Mesenchymal stem cell (in vitro differentiated cells and primary cell): Measurements from ENCODE around the gene CCDC59.
"Not testable (repeated sequence)": the region's sequence is repeated elsewhere in the genome, so short reads cannot be mapped to it uniquely, and the experiment has no call there.

Experiments used
- DNase-seq: peaks from one replicate; pipeline ENCODE4 v3.0.0-alpha.2; 2013
- H2AFZ ChIP-seq: one replicate; pipeline ENCODE4 v1.6.1; 2013; ENCODE audit warnings: low read depth, mild to moderate bottlenecking, control low read depth, inconsistent platforms, low read length, moderate library complexity
- H2AK5ac ChIP-seq: 2 replicates; pipeline ENCODE4 v1.6.1; 2013; ENCODE audit warnings: low read length, moderate library complexity, mild to moderate bottlenecking, inconsistent platforms; ENCODE audit not compliant: severe bottlenecking
- H2BK120ac ChIP-seq: one replicate; pipeline ENCODE4 v1.6.1; 2013; ENCODE audit warnings: low read depth, mild to moderate bottlenecking, inconsistent platforms, low read length, moderate library complexity
- H2BK12ac ChIP-seq, 2 experiments: one replicate each; pipeline ENCODE4 v1.6.1; 2013; ENCODE audit warnings: inconsistent platforms in 2 of 2, low read length in 2 of 2, mild to moderate bottlenecking in 2 of 2, moderate library complexity in 2 of 2, control low read depth in 1 of 2
- H2BK15ac ChIP-seq: one replicate; pipeline ENCODE4 v1.6.1; 2013; ENCODE audit warnings: mild to moderate bottlenecking, low read depth, inconsistent platforms; ENCODE audit not compliant: poor library complexity, severe bottlenecking
- H2BK5ac ChIP-seq: 2 replicates; pipeline ENCODE4 v1.6.1; 2013; ENCODE audit warnings: low read depth, mild to moderate bottlenecking, low read length, control low read depth, inconsistent platforms; ENCODE audit not compliant: poor library complexity, severe bottlenecking
- H3K14ac ChIP-seq, 2 experiments: one replicate each; pipeline ENCODE4 v1.6.1; 2013; ENCODE audit warnings: inconsistent platforms in 2 of 2, low read length in 2 of 2, control low read depth in 1 of 2, mild to moderate bottlenecking in 1 of 2, moderate library complexity in 1 of 2
- H3K18ac ChIP-seq, 2 experiments: one replicate each; pipeline ENCODE4 v1.6.1; 2013; ENCODE audit warnings: inconsistent platforms in 2 of 2, low read length in 2 of 2, control low read depth in 1 of 2, low read depth in 1 of 2, mild to moderate bottlenecking in 1 of 2
- H3K23ac ChIP-seq, 2 experiments: one replicate each; pipeline ENCODE4 v1.6.1; 2013; ENCODE audit warnings: inconsistent platforms in 2 of 2, low read length in 2 of 2, mild to moderate bottlenecking in 2 of 2, moderate library complexity in 2 of 2, control low read depth in 1 of 2
- H3K27ac ChIP-seq: 2 replicates; pipeline ENCODE4 v1.5.1; 2013; ENCODE audit warnings: mild to moderate bottlenecking, moderate library complexity, low read length, control low read depth, inconsistent platforms; ENCODE audit not compliant: poor library complexity, severe bottlenecking
- H3K27me3 ChIP-seq, 2 experiments: 2 replicates each; pipeline versions ENCODE4 v1.6.1 to v1.7.0; 2013; ENCODE audit warnings: low read length in 2 of 2, mild to moderate bottlenecking in 2 of 2, moderate library complexity in 2 of 2, control low read depth in 1 of 2, inconsistent platforms in 1 of 2; ENCODE audit not compliant: control insufficient read depth in 1 of 2, insufficient read depth in 1 of 2
- H3K36me3 ChIP-seq, 2 experiments: 2 replicates each; pipeline versions ENCODE4 v1.6.1 to v1.7.0; 2013; ENCODE audit warnings: low read length in 2 of 2, control low read depth in 1 of 2, inconsistent platforms in 1 of 2, low read depth in 1 of 2, mild to moderate bottlenecking in 1 of 2; ENCODE audit not compliant: insufficient read depth in 2 of 2, control insufficient read depth in 1 of 2
- H3K4ac ChIP-seq, 2 experiments: one replicate each; pipeline ENCODE4 v1.6.1; 2013; ENCODE audit warnings: inconsistent platforms in 2 of 2, low read length in 2 of 2, mild to moderate bottlenecking in 2 of 2, moderate library complexity in 2 of 2, control low read depth in 1 of 2, low read depth in 1 of 2
- H3K4me1 ChIP-seq: 2 replicates; pipeline ENCODE4 v1.6.1; 2013; ENCODE audit warnings: low read depth, low read length, control low read depth; ENCODE audit not compliant: control insufficient read depth, insufficient read depth
- H3K4me2 ChIP-seq: 2 replicates; pipeline ENCODE4 v1.6.1; 2013; ENCODE audit warnings: low read length, mild to moderate bottlenecking, inconsistent platforms; ENCODE audit not compliant: poor library complexity, severe bottlenecking
- H3K4me3 ChIP-seq, 2 experiments: 2 replicates each; pipeline versions ENCODE4 v1.5.1 to v1.7.0; 2013; ENCODE audit warnings: low read length in 2 of 2, mild to moderate bottlenecking in 2 of 2, control low read depth in 1 of 2, low read depth in 1 of 2; ENCODE audit not compliant: insufficient read depth in 1 of 2
- H3K79me1 ChIP-seq: replicated peaks from 2 replicates; pipeline ENCODE4 v1.6.1; 2013; ENCODE audit warnings: mild to moderate bottlenecking, control low read depth, low read length, inconsistent platforms; ENCODE audit not compliant: poor library complexity, severe bottlenecking
- H3K9ac ChIP-seq: 2 replicates; pipeline ENCODE4 v1.7.0; 2013; ENCODE audit warnings: mild to moderate bottlenecking, low read length, moderate library complexity
- H3K9me3 ChIP-seq: 2 replicates; pipeline ENCODE4 v1.7.0; 2013; ENCODE audit warnings: mild to moderate bottlenecking, low read length; ENCODE audit not compliant: control insufficient read depth
- H4K8ac ChIP-seq: one replicate; pipeline ENCODE4 v1.6.1; 2013; ENCODE audit warnings: inconsistent platforms, mild to moderate bottlenecking, low read length, moderate library complexity
- H4K91ac ChIP-seq: one replicate; pipeline ENCODE4 v1.6.1; 2013; ENCODE audit warnings: mild to moderate bottlenecking, low read length, inconsistent platforms
- WGBS: methylation state at CpG from one replicate; pipeline ENCODE4 v1.1.7; 2013; ENCODE audit warnings: mixed read lengths; 5-methylcytosine and 5-hydroxymethylcytosine counted together

Gene CCDC59

DNA sequence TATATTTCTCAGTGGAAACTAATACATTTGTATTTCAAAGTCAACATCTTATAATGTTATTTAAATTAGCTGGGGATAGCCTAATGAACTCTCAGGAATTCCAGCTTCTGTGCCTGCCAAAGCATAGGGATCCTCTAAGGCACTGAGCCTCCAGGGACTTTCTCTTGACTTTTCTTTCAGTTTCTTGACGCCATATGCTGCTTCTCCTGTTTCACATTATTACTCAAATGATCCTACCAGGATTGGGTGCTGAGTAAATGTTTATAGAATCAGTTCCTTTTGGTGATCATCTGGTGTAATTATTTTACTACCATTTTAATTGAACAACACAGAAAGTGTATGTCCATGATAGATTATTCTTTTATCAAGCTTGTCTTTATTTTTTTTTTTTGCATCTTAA is 8.0 kb upstream of the CCDC59 start:
- H3K23ac ChIP-seq = no peak overlapping the region
- no peak overlapping the region for H3K27ac ChIP-seq
- no peak overlapping the region for H3K18ac ChIP-seq
- H3K9me3 ChIP-seq = no peaks in the 10 kb centered on the region
- H3K4me1 ChIP-seq = no peaks in the 10 kb centered on the region
- no peak overlapping the region for H2BK5ac ChIP-seq
- no peak overlapping the region for H2BK120ac ChIP-seq
- no peak overlapping the region for H3K4ac ChIP-seq
- H3K4me3 ChIP-seq = peak overlapping the region in 1 of 2 experiments; percentile 41
- H2AK5ac ChIP-seq = no peak overlapping the region
- no peak overlapping the region for H3K4me2 ChIP-seq
- no peak for DNase-seq
- no peak overlapping the region for H4K91ac ChIP-seq
- no peak overlapping the region for H2AFZ ChIP-seq
- no peak overlapping the region for H4K8ac ChIP-seq
- no peak overlapping the region for H2BK12ac ChIP-seq
- no peak overlapping the region for H2BK15ac ChIP-seq
- 83% methylated on average over 1 of the region's 1 CpG for WGBS
- H3K36me3 ChIP-seq = peaks cover 0 to 5% of the 10 kb centered on the region in 2 experiments
- H3K9ac ChIP-seq = peak overlapping the region; percentile 53
- no peak overlapping the region for H3K14ac ChIP-seq
- H3K79me1 ChIP-seq = peaks cover 35% of the 10 kb centered on the region
- H3K27me3 ChIP-seq = no peaks in the 10 kb centered on the region

DNA sequence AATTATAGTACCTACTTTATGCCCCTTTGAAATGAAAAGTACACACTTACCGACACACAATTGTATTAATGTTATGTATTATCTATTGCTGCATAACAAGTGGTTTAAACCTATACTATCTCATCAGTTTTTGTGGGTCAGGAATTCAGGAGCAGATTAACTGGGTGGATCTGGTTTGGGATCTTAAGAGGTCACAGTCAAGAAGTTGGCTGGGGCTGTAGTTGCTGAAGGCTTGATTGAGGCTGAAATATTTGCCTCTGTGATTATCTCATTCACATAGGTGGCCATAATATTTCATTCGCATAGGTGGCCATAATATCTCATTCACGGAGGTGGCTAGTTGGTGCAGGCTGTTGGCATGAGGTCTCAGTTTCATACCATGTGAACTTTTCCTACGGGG is 5.8 kb upstream of the CCDC59 start:
- Histone ChIP-seq H2BK12ac (no peak overlapping the region), H4K8ac (no peak overlapping the region), H2BK15ac (no peak overlapping the region), H2AFZ (no peak overlapping the region), H3K4me1 (peaks cover 2% of the 10 kb centered on the region), H2BK120ac (no peak overlapping the region), H3K14ac (no peak overlapping the region), H3K23ac (peak overlapping the region in 1 of 2 experiments; percentile 80), H3K79me1 (peaks cover 31% of the 10 kb centered on the region), H3K4me2 (no peak overlapping the region), H3K18ac (no peak overlapping the region), H3K36me3 (peaks cover 0 to 5% of the 10 kb centered on the region in 2 experiments), H3K27me3 (no peaks in the 10 kb centered on the region), H2BK5ac (no peak overlapping the region), H3K4me3 (no peak overlapping the region), H3K9ac (no peak overlapping the region), H3K27ac (no peak overlapping the region), H3K4ac (no peak overlapping the region), H3K9me3 (no peaks in the 10 kb centered on the region), H4K91ac (no peak overlapping the region), H2AK5ac (no peak overlapping the region)
- no peak for DNase-seq
- WGBS = 96% methylated on average over 3 of the region's 4 CpGs

DNA sequence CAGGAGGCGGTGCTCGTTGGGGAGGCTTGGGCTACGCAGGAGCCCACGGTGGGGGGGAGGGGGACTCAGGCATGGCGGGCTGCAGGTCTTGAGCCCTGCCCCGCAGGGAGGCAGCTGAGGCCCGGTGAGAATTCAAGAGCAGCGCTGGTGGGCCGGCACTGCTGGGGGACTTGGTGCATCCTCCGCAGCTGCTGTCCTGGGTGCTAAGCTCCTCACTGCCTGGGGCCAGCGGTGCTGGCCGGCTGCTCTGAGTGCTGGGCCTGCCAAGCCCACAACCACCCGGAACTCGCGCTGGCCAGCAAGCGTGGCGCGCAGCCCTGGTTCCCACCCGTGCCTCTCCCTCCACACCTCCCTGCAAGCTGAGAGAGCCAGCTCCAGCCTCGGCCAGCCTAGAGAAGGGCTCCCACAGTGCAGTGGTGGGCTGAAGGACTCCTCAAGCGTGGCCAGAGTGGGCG is 3.3 kb upstream of the CCDC59 start:
- Histone ChIP-seq H2BK12ac (no peak overlapping the region), H3K4ac (no peak overlapping the region), H2BK5ac (no peak overlapping the region)

DNA sequence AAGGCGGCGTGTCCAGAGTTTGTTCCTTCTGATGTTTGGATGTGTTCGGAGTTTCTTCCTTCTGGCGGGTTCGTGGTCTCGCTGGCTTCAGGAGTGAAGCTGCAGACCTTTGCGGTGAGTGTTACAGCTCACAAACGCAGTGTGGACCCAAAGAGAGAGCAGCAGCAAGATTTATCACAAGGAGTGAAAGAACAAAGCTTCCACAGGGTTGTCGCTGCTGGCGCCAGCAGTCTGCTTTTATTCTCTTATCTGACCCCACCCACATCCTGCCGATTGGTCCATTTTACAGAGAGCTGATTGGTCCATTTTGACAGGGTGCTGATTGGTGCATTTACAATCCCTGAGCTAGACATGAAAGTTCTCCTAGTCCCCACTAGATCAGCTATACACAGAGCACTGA is 2.6 kb upstream of the CCDC59 start:
- 96% methylated on average over 11 of the region's 11 CpGs for WGBS
- not testable (repeated sequence) for H3K23ac ChIP-seq, H2AFZ ChIP-seq, DNase-seq, H3K14ac ChIP-seq, H2BK5ac ChIP-seq, H3K4me2 ChIP-seq, H2BK120ac ChIP-seq, H3K18ac ChIP-seq, H3K4ac ChIP-seq, H3K27ac ChIP-seq, H3K9me3 ChIP-seq, H3K9ac ChIP-seq, H2BK12ac ChIP-seq, H2BK15ac ChIP-seq, H3K4me3 ChIP-seq, H4K8ac ChIP-seq, H3K27me3 ChIP-seq, H3K4me1 ChIP-seq, H4K91ac ChIP-seq, H2AK5ac ChIP-seq
- Histone ChIP-seq H3K79me1 (peaks cover 23% of the 10 kb centered on the region), H3K36me3 (peaks cover 5 to 11% of the 10 kb centered on the region in 2 experiments)

More for the DNA sequence above, 3.3 kb upstream of the CCDC59 start:
- Histone ChIP-seq H3K18ac (no peak overlapping the region), H3K9ac (no peak overlapping the region), H3K36me3 (peaks cover 5% of the 10 kb centered on the region in 2 experiments), H2AFZ (no peak overlapping the region), H4K8ac (no peak overlapping the region), H3K79me1 (peaks cover 23% of the 10 kb centered on the region), H2BK15ac (no peak overlapping the region), H3K4me2 (no peak overlapping the region), H2AK5ac (no peak overlapping the region), H3K4me1 (peaks cover 2% of the 10 kb centered on the region), H3K4me3 (no peak overlapping the region), H3K23ac (no peak overlapping the region), H3K27ac (no peak overlapping the region), H4K91ac (no peak overlapping the region), H3K9me3 (no peaks in the 10 kb centered on the region), H3K14ac (no peak overlapping the region), H2BK120ac (no peak overlapping the region), H3K27me3 (no peaks in the 10 kb centered on the region)
- WGBS = 89% methylated on average over 22 of the region's 22 CpGs
- no peak for DNase-seq
